NB4 (cell line): ENCODE results near the gene MND1.
"Not testable (repeated sequence)": the region's sequence is repeated elsewhere in the genome, so short reads cannot be mapped to it uniquely, and the experiment has no call there.

Source experiments
- DNase-seq: peaks from one replicate; pipeline ENCODE4 v3.0.0; 2010; ENCODE audit warnings: low read depth
- H3K4me3 ChIP-seq: one replicate; pipeline ENCODE4 v1.5.1; 2011; ENCODE audit warnings: mild to moderate bottlenecking, low read depth, low read length, moderate library complexity
- CTCF ChIP-seq: IDR thresholded peaks from one replicate; pipeline ENCODE4 v1.5.1; 2012; ENCODE audit warnings: low read depth, low read length
- MAX ChIP-seq: IDR thresholded peaks from 2 replicates; pipeline ENCODE4 v1.6.1; 2011; ENCODE audit warnings: low read depth, low read length
- MYC ChIP-seq: IDR thresholded peaks from 2 replicates; pipeline ENCODE4 v1.6.1; 2011; ENCODE audit warnings: low read depth, low read length
- POLR2A ChIP-seq: IDR thresholded peaks from 2 replicates; pipeline ENCODE4 v1.6.1; 2011; ENCODE audit warnings: mild to moderate bottlenecking; ENCODE audit not compliant: insufficient read length; ENCODE audit errors: extremely low read depth

The MND1 gene

DNA sequence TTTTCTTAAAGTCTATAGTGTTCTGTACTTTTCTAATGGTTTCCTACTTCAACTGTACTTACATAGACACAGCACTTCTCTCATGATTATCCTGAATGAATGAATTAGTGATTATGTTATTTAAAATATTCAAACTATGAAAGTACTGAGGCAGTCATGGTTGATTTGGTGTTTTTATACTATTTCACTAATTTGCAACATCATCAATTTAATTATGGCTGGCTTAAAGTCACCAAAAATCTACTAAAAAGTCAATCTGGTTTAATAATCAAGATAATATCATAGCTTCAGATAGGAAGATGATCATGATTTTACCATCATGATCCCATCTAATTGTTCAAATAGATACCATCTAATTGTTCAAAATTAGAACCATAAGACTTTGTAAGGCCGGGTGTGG, 104.8 kb downstream of the MND1 start:
- no peak overlapping the region for H3K4me3 ChIP-seq
- TF ChIP-seq MYC, result no peak
- no peak for TF ChIP-seq POLR2A
- TF ChIP-seq MAX, result no peak
- no peak for TF ChIP-seq CTCF
- DNase-seq, result no peak

- H3K4me3 ChIP-seq, result no peak overlapping the region
- peak; percentile 29 for DNase-seq
- TF ChIP-seq MAX (no peak), CTCF (no peak)
These were observed 106.0 kb downstream of the MND1 start for GRCh38 chr4:153450544-153450917.

DNA sequence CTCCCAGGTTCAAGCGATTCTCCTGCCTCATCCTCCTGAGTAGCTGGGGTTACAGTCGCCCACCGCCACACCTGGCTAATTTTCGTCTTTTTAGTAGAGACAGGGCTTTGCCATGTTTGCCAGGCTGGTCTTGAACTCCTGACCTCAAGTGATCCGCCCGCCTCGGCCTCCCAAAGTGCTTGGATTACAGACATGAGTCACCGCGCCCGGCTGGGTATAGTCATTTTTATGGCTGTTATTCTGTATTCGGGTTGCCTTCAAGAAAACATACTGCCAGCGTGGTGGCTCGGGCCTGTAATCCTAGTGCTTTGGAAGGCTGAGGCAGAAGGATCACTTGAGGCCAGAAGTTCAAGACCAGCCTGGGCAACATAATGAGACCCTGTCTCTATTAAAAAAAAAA, 106.7 kb downstream of the MND1 start:
- not testable (repeated sequence) for H3K4me3 ChIP-seq, DNase-seq

DNA sequence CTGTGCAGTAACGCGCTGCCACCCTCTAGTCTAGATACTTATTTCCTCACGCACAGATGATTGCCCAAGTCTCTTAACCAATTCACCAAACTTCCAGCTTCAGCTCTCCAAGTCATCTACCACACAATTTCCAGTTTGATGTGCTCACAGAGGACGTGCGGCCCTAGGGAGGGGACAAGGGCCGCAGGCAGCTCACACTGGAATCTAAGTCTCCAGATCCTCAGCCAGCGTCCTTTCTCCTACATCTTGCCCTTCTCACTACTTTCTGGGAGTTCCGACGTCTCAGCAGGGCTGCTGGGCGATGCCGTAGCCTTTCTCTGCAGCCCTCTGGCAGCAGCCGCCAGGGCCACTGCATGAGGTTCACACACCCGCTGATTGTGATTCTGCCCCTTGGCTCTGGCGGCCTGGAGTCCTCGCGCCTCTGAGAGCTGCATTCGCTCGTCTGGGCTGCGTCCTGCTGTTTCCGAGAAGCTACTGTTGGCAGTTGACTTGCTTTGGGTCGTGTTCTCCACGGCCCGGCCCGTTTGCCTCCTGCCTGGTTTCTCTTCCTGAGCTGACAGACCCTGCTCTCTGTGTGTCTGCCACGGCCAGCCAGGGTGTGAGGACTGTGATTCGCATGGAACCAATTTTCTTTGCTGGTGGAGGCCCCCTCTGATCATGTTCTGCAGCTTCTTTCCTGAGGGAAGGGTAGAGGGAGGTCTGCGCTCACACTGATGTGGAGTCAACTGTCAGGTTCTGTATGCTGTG, 107.6 kb downstream of the MND1 start:
- no peak overlapping the region for H3K4me3 ChIP-seq
- no peak for TF ChIP-seq CTCF
- TF ChIP-seq POLR2A, result no peak
- no peak for TF ChIP-seq MAX
- no peak for TF ChIP-seq MYC
- DNase-seq, result peak; percentile 45

DNA sequence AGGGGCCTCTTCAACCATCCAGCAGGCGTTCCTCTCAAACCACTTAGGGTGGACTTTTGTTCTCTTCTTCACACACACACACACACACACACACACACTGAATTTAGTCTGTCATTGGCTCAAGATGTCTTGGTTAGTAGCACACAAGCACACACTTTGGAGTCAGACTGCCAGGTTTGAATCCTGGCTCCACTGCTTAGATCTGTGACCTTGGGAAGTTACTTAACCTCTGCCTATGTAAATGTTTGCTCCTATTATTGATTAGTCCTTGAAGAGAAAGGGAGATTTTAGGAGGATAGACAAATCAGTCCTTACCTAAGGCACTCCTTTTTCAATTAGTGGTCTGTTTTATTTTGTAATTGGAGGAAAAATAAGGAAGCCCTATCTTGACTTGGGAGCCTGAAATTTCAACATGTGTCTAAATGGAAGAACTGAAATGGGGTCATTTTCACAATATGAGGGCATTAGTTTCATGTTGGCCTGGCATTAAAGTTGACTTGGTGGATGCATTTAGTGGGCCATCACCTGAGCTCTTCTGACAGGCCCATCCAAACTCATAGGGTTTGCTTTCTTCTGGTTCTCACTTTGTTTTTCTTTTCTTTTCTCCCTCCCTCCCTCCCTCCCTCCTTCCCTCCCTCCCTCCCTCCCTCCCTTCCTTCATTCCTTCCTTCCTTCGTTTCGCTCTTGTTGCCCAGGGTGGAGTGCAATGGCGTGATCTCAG, 108.3 kb downstream of the MND1 start:
- TF ChIP-seq CTCF, result no peak
- no peak for TF ChIP-seq POLR2A
- TF ChIP-seq MYC, result no peak
- no peak for TF ChIP-seq MAX
- no peak for DNase-seq

GRCh38 chr4:153453402-153453801, 108.9 kb downstream of the MND1 start:
- no peak overlapping the region for H3K4me3 ChIP-seq
- DNase-seq, result peak; percentile 35
- TF ChIP-seq CTCF, result no peak
- TF ChIP-seq POLR2A, result no peak
- no peak for TF ChIP-seq MAX
- TF ChIP-seq MYC, result no peak

More for the DNA sequence above, 108.3 kb downstream of the MND1 start:
- H3K4me3 ChIP-seq, result no peak overlapping the region
